SK-N-DZ (cell line): ENCODE data around the gene TRIM4. TPM values are rescaled to one million over a fixed set of nuclear protein-coding genes. Genes with fewer than 3 reads are reported as not detected.
"Not testable (repeated sequence)": the region's sequence is repeated elsewhere in the genome, so short reads cannot be mapped to it uniquely, and the experiment has no call there.

Source experiments
- DNase-seq: peaks from one replicate; pipeline ENCODE4 v3.0.0-alpha.2; 2015; ENCODE audit warnings: low spot score
- polyA plus RNA-seq, 2 experiments: library from polyadenylated mRNA; depleted of rRNA; stranded (reverse); fragments of >200 nt; gene quantifications; 2 replicates each; pipeline ENCODE4 v1.2.3, GENCODE V29; 2014

The TRIM4 gene
- 15.9 and 26.8 TPM in 2 replicates for polyA plus RNA-seq (2014; cell fraction: cytosol; rRNA removed)
- polyA plus RNA-seq (2014; cell fraction: nucleus; rRNA removed), result 21.7 and 24.5 TPM in 2 replicates

GRCh38 chr7:99918959-99919813 is at the start of gene TRIM4:
Gene TRIM4, minus strand, starts transcription at chr7:99919530. Its CDS starts 129 bp downstream, at chr7:99919401.
- peak; percentile 88 for DNase-seq

GRCh38 chr7:99958564-99959227 is 39.4 kb upstream of the TRIM4 start:
- DNase-seq, result no peak

- DNase-seq, result no peak
These were observed 35.9 kb upstream of the TRIM4 start for GRCh38 chr7:99955247-99955646.

GRCh38 chr7:99954643-99955042 is 35.3 kb upstream of the TRIM4 start:
- DNase-seq, result not testable (repeated sequence)

GRCh38 chr7:99953649-99954048 is 34.3 kb upstream of the TRIM4 start:
- no peak for DNase-seq

- not testable (repeated sequence) for DNase-seq
These were observed 33.3 kb upstream of the TRIM4 start for GRCh38 chr7:99952649-99953048.

- not testable (repeated sequence) for DNase-seq
These were observed 31.5 kb upstream of the TRIM4 start for GRCh38 chr7:99950819-99951218.

- no peak for DNase-seq
These were observed 30.4 kb upstream of the TRIM4 start for GRCh38 chr7:99949645-99950228.

GRCh38 chr7:99947608-99948007 is 28.3 kb upstream of the TRIM4 start:
- DNase-seq, result no peak

- no peak for DNase-seq
These were observed 25.3 kb upstream of the TRIM4 start for GRCh38 chr7:99944497-99945070.

- no peak for DNase-seq
These were observed 24.5 kb upstream of the TRIM4 start for GRCh38 chr7:99943641-99944496.

- no peak for DNase-seq
These were observed 19.0 kb upstream of the TRIM4 start for GRCh38 chr7:99938296-99938695.

- DNase-seq, result not testable (repeated sequence)
These were observed 15.7 kb upstream of the TRIM4 start for GRCh38 chr7:99935009-99935408.

GRCh38 chr7:99930376-99930775 is 11.0 kb upstream of the TRIM4 start:
- no peak for DNase-seq

- DNase-seq, result no peak
These were observed 10.4 kb upstream of the TRIM4 start for GRCh38 chr7:99929730-99930053.

- peak; percentile 84 for DNase-seq
These were observed 9.8 kb upstream of the TRIM4 start, which contains the start of gene GJC3 for GRCh38 chr7:99928994-99929729. Gene GJC3, minus strand, starts transcription at chr7:99929620. Its CDS starts 0 bp downstream, at chr7:99929620.

- no peak for DNase-seq
These were observed 8.9 kb upstream of the TRIM4 start for GRCh38 chr7:99928188-99928587.

- DNase-seq, result no peak
These were observed 8.2 kb upstream of the TRIM4 start for GRCh38 chr7:99927536-99927935.

GRCh38 chr7:99926321-99926720 is 7.0 kb upstream of the TRIM4 start:
- no peak for DNase-seq

- no peak for DNase-seq
These were observed 3.9 kb upstream of the TRIM4 start for GRCh38 chr7:99923200-99923599.
